Measurements from ENCODE around the gene TBC1D5.

Gene TBC1D5

GRCh38 chr3:17227472-17227871 is 515.0 kb downstream of the TBC1D5 start:
- no peak for TF ChIP-seq BACH2 (CRISPR knock-in tag; IDR thresholded peaks at IDR 0.05; ENCODE audit: borderline replicate concordance)
- no peak for TF ChIP-seq CSRNP3 (CRISPR knock-in tag; IDR thresholded peaks at IDR 0.05)
- no peak for TF ChIP-seq CSDC2 (CRISPR knock-in tag; IDR thresholded peaks at IDR 0.05)
- no peak for TF ChIP-seq ZFP30 (CRISPR knock-in tag; IDR thresholded peaks at IDR 0.05)
- TF ChIP-seq ARNTL (CRISPR knock-in tag; IDR thresholded peaks at IDR 0.05; ENCODE audit: borderline replicate concordance, low read depth): no peak
- TF ChIP-seq, protein P1, sequence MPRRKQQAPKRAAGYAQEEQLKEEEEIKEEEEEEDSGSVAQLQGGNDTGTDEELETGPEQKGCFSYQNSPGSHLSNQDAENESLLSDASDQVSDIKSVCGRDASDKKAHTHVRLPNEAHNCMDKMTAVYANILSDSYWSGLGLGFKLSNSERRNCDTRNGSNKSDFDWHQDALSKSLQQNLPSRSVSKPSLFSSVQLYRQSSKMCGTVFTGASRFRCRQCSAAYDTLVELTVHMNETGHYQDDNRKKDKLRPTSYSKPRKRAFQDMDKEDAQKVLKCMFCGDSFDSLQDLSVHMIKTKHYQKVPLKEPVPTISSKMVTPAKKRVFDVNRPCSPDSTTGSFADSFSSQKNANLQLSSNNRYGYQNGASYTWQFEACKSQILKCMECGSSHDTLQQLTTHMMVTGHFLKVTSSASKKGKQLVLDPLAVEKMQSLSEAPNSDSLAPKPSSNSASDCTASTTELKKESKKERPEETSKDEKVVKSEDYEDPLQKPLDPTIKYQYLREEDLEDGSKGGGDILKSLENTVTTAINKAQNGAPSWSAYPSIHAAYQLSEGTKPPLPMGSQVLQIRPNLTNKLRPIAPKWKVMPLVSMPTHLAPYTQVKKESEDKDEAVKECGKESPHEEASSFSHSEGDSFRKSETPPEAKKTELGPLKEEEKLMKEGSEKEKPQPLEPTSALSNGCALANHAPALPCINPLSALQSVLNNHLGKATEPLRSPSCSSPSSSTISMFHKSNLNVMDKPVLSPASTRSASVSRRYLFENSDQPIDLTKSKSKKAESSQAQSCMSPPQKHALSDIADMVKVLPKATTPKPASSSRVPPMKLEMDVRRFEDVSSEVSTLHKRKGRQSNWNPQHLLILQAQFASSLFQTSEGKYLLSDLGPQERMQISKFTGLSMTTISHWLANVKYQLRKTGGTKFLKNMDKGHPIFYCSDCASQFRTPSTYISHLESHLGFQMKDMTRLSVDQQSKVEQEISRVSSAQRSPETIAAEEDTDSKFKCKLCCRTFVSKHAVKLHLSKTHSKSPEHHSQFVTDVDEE (CRISPR knock-in tag; IDR thresholded peaks at IDR 0.05): no peak
- no peak for TF ChIP-seq ZFP3 (CRISPR knock-in tag; IDR thresholded peaks at IDR 0.05)
- TF ChIP-seq ESRRG (CRISPR knock-in tag; IDR thresholded peaks at IDR 0.05): no peak
- TF ChIP-seq TOX (CRISPR knock-in tag; IDR thresholded peaks at IDR 0.05; ENCODE audit: borderline replicate concordance): no peak
- TF ChIP-seq, protein P2, sequence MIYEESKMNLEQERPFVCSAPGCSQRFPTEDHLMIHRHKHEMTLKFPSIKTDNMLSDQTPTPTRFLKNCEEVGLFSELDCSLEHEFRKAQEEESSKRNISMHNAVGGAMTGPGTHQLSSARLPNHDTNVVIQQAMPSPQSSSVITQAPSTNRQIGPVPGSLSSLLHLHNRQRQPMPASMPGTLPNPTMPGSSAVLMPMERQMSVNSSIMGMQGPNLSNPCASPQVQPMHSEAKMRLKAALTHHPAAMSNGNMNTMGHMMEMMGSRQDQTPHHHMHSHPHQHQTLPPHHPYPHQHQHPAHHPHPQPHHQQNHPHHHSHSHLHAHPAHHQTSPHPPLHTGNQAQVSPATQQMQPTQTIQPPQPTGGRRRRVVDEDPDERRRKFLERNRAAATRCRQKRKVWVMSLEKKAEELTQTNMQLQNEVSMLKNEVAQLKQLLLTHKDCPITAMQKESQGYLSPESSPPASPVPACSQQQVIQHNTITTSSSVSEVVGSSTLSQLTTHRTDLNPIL (CRISPR knock-in tag; IDR thresholded peaks at IDR 0.05; ENCODE audit: low read depth): no peak
- no peak for TF ChIP-seq ZNF70 (CRISPR knock-in tag; IDR thresholded peaks at IDR 0.05)
- TF ChIP-seq ISL1 (CRISPR knock-in tag; IDR thresholded peaks at IDR 0.05): no peak
- TF ChIP-seq ZNF8 (CRISPR knock-in tag; IDR thresholded peaks at IDR 0.05): no peak
- TF ChIP-seq ZC3H10 (CRISPR knock-in tag; IDR thresholded peaks at IDR 0.05): no peak
- TF ChIP-seq PATZ1 (CRISPR knock-in tag; IDR thresholded peaks at IDR 0.05; ENCODE audit: borderline replicate concordance): no peak
- TF ChIP-seq RARB (CRISPR knock-in tag; IDR thresholded peaks at IDR 0.05): no peak
- TF ChIP-seq POU6F1 (CRISPR knock-in tag; IDR thresholded peaks at IDR 0.05; ENCODE audit: borderline replicate concordance, low read depth): no peak
- no peak for TF ChIP-seq TCF4 (CRISPR knock-in tag; IDR thresholded peaks at IDR 0.05; ENCODE audit: borderline replicate concordance)
- no peak for TF ChIP-seq ZNF565 (CRISPR knock-in tag; conservative IDR thresholded peaks at IDR 0.05; ENCODE audit: low read depth)
- no peak for TF ChIP-seq GLIS3 (CRISPR knock-in tag; IDR thresholded peaks at IDR 0.05)
- ATAC-seq: no peak

DNA sequence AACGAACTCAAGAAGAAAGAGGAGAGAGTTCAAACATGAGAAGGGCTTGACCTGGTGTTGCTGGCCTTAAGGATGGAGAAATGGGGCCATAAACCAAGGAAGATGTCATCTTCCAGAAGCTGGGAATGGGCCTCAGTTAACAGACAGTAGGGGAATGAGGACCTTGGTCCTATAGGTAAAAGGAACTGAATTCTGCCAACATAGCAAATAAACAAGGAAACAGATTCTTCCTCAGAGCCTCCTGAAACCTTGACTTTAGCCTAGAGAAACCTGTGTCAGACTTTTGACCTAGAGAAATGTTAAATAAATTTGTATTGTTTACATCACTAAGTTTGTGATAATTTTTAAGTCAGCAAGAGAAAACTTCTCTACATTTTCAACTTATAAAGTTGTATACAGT is 520.9 kb downstream of the TBC1D5 start:
- no peak for TF ChIP-seq PATZ1 (CRISPR knock-in tag; IDR thresholded peaks at IDR 0.05; ENCODE audit: borderline replicate concordance)
- no peak for TF ChIP-seq ZC3H10 (CRISPR knock-in tag; IDR thresholded peaks at IDR 0.05)
- no peak for TF ChIP-seq ZNF565 (CRISPR knock-in tag; conservative IDR thresholded peaks at IDR 0.05; ENCODE audit: low read depth)
- no peak for ATAC-seq

All from SK-N-SH treated with all-trans-retinoic acid at 6 μM for 48 hours (cell line).